Adrenal gland (tissue), 5 donors: ENCODE results near the gene PLA2G5.

Source experiments
- POLR2A ChIP-seq, 2 donors: fragments of 450-650 bp; IDR thresholded peaks; one replicate each; pipeline ENCODE4 v1.6.1; 2017; ENCODE audit warnings: antibody characterized with exemption in 2 of 2, mild to moderate bottlenecking in 2 of 2, moderate library complexity in 1 of 2
- TF ChIP-seq, protein P1 (sequence below), 6 experiments: fragments of 450-650 bp in 4 of 6; fragments of 200-600 bp in 2 of 6; sonication (generic) in 1 of 6; IDR thresholded peaks; 1 replicate in 5 of 6; 2 replicates in 1 of 6; pipeline versions ENCODE4 v1.5.1 to v1.8.0; 2016 to 2021; ENCODE audit warnings: antibody characterized with exemption in 6 of 6, mild to moderate bottlenecking in 2 of 6, moderate library complexity in 1 of 6
- donor health status: DM: no; HTN: no; CAD: no.

DNA sequence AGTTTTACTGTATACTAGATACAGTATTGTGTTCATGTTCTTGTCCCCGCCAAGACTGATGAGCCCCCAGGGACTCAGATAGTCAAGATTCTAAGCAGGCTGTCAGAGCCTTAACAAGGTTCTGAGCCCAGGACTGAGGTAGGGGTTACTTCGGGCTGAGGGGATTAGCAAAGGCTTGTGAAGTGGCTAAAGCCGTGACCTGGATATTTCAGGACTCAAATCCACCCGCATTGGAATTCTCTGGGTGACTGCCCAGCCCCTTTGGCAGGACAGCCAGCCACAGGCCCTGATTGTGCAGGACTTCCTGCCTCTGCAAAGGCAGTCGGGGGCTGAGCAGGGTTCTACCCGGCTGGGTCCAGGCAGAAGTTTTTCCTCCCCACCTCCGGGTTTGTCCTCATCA lies at the start of gene PLA2G5:
- TF ChIP-seq, protein P1, sequence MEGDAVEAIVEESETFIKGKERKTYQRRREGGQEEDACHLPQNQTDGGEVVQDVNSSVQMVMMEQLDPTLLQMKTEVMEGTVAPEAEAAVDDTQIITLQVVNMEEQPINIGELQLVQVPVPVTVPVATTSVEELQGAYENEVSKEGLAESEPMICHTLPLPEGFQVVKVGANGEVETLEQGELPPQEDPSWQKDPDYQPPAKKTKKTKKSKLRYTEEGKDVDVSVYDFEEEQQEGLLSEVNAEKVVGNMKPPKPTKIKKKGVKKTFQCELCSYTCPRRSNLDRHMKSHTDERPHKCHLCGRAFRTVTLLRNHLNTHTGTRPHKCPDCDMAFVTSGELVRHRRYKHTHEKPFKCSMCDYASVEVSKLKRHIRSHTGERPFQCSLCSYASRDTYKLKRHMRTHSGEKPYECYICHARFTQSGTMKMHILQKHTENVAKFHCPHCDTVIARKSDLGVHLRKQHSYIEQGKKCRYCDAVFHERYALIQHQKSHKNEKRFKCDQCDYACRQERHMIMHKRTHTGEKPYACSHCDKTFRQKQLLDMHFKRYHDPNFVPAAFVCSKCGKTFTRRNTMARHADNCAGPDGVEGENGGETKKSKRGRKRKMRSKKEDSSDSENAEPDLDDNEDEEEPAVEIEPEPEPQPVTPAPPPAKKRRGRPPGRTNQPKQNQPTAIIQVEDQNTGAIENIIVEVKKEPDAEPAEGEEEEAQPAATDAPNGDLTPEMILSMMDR (IDR thresholded peaks at IDR 0.05): no peak
- no peak for TF ChIP-seq POLR2A (IDR thresholded peaks at IDR 0.05)
